Choroid plexus epithelial cell (primary cell): ENCODE measurements around the gene TOP2A.

Experiments
- DNase-seq: peaks from one replicate; pipeline ENCODE4 v3.0.0-alpha.2; 2010; ENCODE audit warnings: low read depth
- H3K4me3 ChIP-seq: 2 replicates; pipeline ENCODE4 v1.5.1; 2011; ENCODE audit warnings: low read depth, mild to moderate bottlenecking, control low read depth, low read length, moderate library complexity
- TF ChIP-seq, protein P1 (sequence below): conservative IDR thresholded peaks from 2 replicates; pipeline ENCODE4 v1.5.1; 2011; ENCODE audit warnings: low read depth, mild to moderate bottlenecking, control low read depth, inconsistent platforms, low read length, moderate library complexity

The TOP2A gene

DNA sequence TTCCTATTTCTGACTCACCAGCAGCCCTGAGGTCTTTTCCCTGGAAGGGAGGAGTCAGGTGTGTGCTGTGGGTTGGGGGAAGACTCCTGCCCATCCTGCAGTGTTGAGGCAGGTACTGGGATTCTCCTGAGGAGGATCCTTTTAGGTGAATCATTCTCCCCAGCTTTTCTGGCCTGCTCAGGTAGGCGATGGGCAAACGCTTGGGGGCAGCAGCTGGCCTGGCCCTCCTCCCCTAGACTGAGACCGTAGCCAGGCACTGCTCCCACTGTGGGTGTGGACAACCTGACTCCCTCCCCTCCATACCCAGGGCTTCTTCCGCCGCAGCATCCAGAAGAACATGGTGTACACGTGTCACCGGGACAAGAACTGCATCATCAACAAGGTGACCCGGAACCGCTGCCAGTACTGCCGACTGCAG is 68.2 kb downstream of the TOP2A start:
- H3K4me3 ChIP-seq = no peak overlapping the region
- DNase-seq = no peak
- TF ChIP-seq, protein P1, sequence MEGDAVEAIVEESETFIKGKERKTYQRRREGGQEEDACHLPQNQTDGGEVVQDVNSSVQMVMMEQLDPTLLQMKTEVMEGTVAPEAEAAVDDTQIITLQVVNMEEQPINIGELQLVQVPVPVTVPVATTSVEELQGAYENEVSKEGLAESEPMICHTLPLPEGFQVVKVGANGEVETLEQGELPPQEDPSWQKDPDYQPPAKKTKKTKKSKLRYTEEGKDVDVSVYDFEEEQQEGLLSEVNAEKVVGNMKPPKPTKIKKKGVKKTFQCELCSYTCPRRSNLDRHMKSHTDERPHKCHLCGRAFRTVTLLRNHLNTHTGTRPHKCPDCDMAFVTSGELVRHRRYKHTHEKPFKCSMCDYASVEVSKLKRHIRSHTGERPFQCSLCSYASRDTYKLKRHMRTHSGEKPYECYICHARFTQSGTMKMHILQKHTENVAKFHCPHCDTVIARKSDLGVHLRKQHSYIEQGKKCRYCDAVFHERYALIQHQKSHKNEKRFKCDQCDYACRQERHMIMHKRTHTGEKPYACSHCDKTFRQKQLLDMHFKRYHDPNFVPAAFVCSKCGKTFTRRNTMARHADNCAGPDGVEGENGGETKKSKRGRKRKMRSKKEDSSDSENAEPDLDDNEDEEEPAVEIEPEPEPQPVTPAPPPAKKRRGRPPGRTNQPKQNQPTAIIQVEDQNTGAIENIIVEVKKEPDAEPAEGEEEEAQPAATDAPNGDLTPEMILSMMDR = no peak

- TF ChIP-seq, protein P1 = no peak
- no peak overlapping the region for H3K4me3 ChIP-seq
- DNase-seq = no peak
Measured at GRCh38 chr17:40348562-40349476, 68.9 kb downstream of the TOP2A start.

DNA sequence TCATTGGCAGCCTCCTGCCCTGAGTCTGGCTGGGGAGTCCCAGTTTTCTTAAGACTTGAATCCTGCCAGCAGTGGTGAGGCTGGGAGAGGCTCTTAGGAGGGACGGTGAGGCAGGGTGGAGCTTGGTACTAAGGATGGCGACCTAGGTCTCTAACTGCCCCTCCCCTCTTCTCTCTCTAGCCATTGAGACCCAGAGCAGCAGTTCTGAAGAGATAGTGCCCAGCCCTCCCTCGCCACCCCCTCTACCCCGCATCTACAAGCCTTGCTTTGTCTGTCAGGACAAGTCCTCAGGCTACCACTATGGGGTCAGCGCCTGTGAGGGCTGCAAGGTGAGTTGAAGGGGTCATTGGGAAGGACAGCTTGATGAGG is 69.6 kb downstream of the TOP2A start:
- H3K4me3 ChIP-seq = no peak overlapping the region
- no peak for DNase-seq
- TF ChIP-seq, protein P1 = no peak

- TF ChIP-seq, protein P1 = no peak
- H3K4me3 ChIP-seq = no peak overlapping the region
Measured at GRCh38 chr17:40347319-40348135, 70.2 kb downstream of the TOP2A start.

DNA sequence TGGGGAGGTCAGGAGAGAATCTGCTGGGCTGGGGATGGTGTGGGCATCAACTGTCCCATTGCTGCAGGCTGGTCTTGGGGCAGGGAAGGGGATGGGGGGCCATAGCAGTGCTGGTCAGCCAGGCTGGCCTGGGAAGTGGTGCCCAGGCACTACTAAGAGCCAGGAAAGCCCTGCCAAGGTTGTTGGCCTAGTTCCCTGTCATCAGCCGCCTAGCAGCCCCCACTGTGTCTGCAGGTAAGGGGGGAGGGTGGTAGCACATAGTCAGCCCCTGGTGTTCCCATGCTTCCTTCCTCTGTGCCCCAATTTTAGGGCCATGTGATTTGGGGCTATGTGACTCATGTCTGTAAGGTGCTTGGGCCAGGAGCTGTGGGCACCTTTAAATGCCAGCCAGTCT is 70.9 kb downstream of the TOP2A start:
- H3K4me3 ChIP-seq = no peak overlapping the region
- DNase-seq = no peak
- TF ChIP-seq, protein P1 = no peak

More at GRCh38 chr17:40347319-40348135, 70.2 kb downstream of the TOP2A start:
- DNase-seq = no peak

DNA sequence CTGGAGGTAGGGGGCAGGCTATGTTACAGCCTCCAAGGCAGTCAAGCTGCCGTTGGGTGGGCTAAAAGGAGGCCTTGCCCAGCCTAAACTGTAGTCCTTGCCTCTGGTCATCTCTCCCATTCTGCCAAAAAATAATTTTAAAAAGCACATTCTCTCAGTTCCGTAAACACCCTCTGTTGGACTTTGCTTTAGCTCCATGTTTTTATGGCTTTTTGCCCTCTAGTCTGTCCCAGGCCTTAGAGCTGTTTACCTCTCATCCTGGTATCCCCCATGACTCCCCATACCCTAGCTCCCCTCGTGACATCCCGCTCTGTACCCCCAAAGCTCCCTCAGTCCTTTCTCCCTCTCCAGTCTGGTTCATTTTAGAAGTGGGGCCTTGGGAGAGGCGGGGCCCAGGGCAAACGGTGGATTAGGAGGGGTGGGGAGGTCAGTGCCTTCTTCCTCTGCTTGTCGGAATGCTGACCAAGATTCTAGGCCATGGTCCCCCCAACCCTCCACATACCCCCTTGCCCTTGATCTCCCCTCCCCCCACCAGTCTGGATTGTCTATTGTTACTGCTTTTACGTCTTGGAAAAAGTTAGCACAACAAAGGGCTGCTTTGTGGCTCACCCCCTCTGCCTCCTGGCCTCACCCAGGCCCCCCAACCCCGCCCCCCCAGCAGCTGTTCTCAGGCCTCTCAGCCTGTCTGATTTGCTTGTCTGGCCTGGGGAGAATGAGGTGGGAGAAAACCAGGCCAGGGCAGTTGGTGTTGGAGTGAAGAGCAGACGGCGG is 71.5 kb downstream of the TOP2A start:
- H3K4me3 ChIP-seq = peak overlapping the region; percentile 78
- TF ChIP-seq, protein P1 = no peak
- no peak for DNase-seq
